HG03108 (cell line): ENCODE measurements around the gene ZNF90.
"Not testable (repeated sequence)": the region's sequence is repeated elsewhere in the genome, so short reads cannot be mapped to it uniquely, and the experiment has no call there.

Source experiments
- ATAC-seq: cut with Tn5 transposase; IDR thresholded peaks from one replicate; pipeline ENCODE4 v1.9.1; 2021; ENCODE audit warnings: moderate library complexity; ENCODE audit not compliant: unreplicated experiment

Gene ZNF90

DNA sequence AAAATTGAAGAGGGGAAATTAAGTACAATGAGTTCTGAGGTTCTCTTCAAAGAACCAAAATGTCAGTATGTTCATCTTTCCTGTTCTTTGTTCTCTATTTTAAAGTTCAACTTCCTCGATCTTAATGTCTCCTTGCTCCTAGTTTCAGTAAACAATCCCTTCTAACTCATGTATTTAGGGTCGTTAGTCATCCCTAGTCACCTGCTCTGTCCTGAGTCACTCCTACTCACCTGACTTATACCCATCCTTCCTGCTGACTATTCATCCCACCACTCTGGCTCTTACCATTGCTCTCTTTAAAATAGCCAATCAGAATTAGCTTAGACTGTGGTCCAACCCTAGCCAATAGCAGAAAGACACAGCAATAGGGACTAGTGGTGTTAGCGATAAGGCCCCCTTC lies 24.3 kb downstream of the ZNF90 start:
- ATAC-seq: no peak

DNA sequence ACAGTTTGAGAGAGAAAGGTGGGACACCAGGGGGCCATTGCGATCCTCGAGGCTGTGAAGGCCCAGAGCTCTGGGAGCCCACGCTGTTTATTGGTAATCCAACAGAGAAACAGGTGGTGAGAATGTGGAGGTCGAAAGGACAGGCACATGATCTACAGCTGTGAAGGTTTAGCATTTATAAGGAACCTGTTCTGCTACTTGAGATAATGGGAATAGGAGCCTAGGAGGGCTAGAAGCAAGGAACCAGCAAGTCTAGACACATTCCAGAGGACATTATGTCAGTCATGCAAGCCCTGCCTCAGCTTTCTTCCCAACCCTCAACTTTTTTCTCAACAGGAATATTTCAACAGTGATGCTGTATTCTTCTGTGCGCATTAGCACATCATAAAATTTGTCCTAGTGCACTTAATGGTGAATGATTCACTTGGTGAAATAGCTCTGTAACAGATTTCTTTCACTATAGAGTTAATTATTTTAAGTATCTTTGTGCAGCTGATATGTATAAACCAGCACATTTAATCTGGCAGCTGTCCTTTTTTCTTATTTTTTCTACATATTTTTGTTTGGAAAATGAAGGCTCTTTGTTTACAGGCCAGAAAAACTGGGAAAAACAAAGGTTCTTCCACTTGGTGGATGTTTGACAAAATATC lies 25.4 kb downstream of the ZNF90 start:
- ATAC-seq: no peak

DNA sequence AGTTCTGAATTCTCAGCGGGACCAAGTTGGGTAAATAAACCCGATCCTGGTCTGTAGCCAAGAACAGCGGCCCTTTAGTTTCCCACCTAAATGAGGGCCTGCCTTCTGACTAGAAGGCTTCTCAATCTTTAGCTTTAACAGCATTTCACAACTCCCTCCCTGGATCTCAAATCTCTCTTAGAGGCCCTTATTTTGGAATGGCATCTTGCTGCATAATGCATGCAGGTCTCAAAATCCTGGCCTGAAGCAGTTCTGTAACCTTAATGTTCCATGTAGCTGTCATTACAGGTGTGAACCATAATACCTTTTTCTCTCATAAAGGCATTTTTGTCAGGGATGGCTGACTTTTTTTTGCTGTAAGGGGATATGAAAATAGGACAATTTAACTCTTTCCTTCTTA lies 29.5 kb downstream of the ZNF90 start:
- no peak for ATAC-seq

DNA sequence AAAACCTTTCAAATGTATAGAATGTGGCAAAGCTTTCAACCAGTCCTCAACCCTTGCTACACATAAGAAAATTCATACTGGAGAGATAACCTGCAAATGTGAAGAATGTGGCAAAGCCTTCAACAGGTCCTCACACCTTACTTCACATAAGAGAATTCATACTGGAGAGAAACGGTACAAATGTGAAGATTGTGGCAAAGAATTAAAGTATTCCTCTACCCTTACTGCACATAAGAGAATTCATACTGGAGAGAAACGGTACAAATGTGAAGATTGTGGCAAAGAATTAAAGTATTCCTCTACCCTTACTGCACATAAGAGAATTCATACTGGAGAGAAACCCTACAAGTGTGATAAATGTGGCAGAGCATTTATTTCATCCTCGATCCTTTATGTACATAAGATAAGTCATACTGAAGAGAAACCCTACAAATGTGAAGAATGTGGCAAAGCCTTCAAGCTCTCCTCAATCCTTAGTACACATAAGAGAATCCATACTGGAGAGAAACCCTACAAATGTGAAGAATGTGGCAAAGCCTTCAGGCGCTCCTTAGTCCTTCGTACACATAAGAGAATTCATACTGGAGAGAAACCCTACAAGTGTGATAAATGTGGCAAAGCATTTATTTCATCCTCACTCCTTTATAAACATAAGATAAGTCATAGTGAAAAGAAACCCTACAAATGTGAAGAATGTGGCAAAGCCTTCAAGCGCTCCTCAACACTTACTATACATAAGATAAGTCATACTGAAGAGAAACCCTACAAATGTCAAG lies 40.5 kb downstream of the ZNF90 start:
- ATAC-seq: not testable (repeated sequence)

DNA sequence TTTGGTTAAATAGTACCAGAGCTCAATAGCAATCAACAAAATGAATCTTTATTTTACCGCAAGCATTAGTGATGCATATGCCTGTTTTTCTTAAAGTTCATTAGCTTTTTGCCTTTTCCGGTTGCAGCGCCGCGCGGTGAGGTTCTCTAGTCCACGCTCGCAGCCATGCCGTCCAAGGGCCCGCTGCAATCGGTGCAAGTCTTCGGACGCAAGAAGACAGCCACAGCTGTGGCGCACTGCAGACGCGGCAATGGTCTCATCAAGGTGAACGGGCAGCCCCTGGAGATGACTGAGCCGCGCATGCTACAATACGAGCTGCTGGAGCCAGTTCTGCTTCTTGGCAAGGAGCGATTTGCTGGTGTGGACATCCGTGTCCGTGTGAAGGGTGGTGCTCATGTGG lies 47.1 kb downstream of the ZNF90 start:
- ATAC-seq: no peak

DNA sequence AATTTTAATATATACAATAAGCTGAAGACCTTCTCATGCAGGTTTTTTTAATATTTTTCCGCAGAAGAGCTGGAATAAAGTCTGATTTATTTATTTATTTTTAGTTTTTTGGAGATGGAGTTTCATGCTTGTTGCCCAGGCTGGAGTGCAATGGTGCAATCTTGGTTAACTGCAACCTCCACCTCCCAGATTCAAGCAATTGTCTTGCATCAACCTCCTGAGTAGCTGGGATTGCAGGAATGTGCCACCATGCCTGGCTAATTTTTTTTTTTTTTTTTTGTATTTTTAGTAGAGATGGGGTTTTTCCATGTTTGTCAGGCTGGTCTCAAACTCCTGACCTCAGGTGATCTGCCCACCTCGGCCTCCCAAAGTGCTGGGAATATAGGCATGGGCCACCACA lies 55.1 kb downstream of the ZNF90 start:
- ATAC-seq: not testable (repeated sequence)

DNA sequence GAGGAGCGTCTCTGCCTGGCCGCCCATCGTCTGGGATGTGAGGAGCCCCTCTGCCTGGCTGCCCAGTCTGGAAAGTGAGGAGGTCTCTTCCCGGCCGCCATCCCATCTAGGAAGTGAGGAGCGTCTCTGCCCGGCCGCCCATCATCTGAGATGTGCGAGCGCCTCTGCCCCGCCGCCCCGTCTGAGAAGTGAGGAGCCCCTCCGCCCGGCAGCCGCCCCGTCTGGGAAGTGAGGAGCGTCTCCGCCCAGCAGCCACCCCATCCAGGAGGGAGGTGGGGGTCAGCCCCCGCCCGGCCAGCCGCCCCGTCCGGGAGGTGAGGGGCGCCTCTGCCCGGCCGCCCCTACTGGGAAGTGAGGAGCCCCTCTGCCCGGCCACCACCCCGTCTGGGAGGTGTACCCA lies 59.9 kb downstream of the ZNF90 start:
- ATAC-seq: not testable (repeated sequence)

DNA sequence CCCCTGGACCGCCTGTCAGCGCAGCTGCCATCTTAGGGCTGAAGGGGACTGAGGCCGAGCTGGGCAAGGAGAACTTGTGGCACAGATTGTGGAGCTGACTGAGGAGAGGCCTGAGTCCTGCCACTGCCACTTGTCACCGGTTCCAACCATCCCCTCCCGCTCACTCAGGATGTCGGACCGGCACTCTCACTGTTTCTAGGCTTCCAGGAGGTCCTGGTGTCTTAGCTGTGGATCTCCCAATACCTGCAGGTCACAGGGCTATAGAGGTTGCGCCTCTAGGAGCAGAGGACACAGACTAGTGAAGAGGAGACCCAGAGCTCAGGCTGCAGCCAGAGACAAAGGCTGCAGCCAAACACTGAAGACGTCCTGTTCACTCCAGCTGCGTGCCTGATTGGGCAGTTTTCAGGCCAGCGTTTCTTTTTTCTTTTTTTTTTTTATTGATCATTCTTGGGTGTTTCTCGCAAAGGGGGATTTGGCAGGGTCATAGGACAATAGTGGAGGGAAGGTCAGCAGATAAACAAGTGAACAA lies 73.9 kb downstream of the ZNF90 start:
- no peak for ATAC-seq

DNA sequence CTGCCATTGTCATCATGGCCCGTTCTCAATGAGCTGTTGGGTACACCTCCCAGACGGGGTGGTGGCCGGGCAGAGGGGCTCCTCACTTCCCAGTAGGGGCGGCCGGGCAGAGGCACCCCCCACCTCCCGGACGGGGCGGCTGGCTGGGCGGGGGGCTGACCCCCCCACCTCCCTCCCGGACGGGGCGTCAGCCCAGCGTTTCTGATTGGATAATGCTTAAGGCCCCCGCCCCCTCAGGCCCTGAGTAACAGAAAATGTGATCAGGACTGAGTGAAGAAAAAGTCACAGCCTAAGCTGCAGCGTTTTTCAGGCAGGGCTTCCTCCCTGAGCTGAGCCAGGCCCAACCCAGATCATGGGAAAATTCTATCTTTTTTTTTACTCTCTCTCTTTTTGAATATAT lies 74.7 kb downstream of the ZNF90 start:
- not testable (repeated sequence) for ATAC-seq

DNA sequence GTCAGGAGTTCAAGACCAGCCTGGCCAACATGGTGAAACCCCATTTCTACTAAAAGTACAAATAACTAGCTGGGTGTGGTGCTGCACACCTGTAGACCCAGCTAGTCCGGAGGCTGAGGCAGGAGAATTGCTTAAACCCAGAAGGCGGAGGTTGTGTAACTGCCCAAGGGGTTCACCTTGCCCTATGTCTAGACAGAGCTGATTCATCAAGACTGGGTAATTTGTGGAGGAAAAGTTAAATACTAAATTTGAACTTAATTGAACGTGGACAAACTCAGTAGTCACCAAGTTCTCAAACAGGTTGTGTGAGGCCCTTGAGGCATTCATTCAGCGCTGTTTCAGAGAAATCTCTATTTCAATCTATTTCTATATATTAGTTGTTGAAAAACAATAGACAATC lies 75.5 kb downstream of the ZNF90 start:
- ATAC-seq: no peak

DNA sequence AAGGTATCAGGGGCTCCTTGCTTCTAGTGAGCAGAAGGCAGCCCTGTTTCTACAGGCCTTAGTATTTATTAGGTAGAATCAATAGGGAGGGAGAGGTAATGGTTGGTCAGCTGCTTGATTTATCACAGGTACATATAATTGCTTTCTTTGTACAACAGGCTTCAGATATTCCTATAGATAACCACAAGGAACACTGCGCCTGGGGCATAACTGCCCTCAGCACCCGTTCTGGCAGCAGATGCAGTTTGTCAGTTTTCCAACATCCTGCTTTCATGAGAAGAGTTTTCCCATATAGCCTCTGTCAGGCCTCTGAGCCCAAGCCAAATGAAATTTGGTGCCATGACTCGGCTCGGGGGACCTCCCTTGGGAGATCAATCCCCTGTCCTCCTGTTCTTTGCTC lies 76.8 kb downstream of the ZNF90 start:
- no peak for ATAC-seq

DNA sequence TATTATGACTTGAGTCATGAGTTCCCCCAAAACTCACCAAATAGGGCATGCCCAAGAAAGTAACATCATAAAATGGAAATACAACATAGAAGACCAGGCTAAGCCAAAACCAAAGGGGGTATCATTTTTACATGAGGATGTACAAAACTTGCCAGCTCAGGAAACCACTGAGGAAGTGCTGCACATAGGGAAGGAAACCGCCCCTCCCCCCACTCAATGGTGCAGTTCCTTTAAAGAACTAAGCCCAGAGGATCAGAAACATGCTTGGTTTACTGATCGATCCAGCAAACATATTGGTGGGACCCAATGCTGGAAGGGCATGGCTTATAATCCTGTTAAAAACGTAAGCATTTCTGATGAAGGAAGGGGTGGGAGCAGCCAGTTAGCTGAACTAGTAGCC lies 85.0 kb downstream of the ZNF90 start:
- no peak for ATAC-seq

DNA sequence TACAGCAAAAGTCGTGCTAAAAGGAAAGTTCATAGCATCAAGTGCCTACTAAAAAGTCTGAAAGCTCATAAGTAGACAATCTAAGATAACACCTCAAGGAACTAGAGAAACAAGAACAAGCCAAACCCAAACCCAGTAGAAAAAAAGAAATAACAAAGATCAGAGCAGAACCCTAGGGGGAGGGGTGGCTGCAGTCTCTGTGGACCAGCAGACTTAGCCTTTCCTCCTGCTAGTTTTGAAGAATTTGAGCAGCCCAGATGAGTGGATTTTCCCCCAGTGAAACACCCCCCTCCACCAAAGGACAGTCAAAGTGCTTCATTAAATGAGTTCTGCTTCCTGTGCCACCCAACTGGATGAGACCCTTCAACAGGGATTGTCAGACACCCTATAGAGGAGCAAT lies 86.7 kb downstream of the ZNF90 start:
- ATAC-seq: no peak

DNA sequence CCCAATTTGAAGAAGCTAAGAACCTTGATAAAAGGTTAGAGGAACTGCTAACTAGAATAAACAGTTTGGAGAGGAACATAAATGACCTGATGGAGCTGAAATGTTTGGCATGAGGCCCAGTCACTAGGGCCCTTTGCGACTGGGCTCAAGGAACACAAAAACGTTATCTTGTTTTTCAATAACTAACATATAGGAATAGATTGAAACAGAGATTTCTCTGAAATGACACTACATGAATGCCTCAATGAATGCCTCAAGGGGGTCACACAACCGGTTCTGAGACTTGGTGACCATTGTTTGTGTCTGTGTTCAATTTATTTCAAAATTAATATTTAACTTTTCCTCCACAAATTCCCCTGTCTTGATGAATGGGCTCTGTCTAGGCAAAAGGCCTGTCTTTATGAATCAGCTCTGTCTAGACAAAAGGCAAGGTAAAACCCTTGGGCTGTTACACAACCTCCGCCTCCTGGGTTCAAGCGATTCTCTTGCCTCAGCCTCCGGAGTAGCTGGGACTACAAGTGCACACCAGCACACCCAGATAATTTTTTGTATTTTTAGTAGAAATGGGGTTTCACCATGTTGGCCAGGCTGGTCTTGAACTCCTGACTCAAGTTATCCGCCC lies 88.3 kb downstream of the ZNF90 start:
- no peak for ATAC-seq

DNA sequence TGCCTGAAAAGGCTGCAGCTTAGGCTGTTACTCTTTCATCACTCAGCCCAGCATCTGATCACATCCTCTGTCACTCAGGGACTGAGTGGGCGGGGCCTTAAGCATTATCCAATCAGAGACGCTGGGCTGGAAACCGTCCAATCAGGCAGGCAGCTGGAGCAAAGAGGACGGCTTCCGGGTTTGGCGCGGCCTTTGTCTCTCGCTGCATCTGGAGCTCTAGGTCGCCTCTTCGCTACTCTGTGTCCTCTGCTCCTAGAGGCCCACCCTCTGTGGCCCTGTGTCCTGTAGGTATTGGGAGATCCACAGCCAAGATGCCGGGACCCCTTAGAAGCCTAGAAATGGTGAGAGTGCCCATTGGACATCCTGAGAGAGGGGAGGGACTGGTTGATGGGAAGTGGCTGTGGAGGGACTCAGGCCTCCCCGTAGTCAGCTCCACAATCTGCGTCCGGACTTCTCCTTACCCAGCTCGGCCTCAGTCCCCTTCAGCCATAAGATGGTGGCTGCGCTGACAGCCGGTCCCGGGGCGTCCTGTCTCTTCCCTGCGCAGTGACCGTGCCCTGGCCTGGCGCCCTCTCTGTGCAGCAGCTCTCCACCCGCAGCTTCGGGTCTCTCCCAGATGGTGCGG lies 89.3 kb downstream of the ZNF90 start, which contains the start of gene ZNF486:
Gene ZNF486, plus strand, starts transcription at position 195 of the 625 bp plus-strand sequence. Its CDS starts 117 bp downstream, at position 312.
- ATAC-seq: peak; percentile 84

DNA sequence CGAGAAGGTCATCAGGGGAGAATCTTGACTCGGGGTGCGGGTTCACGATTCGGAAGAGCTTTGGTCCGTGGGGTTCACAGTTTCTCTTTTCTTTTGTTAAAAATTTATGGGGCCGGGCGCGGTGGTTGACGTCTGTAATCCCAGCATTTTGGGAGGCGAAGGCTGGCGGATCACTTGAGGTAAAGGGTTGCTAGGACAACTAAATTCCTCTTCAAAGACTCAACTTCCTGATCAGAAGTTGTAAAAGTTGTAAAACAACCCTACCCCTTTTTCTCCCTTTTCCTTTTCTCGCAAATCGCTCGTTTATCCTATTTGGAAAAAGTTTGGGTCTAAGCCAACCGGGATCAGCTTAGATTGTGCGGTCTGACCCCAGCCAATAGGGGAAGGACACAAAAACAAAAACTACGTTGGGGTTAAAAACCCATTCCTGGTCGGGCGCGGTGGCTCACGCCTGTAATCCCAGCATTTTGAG lies 89.9 kb downstream of the ZNF90 start:
- no peak for ATAC-seq
